WI38 (cell line): ENCODE measurements around the gene ZBTB45.

Source experiments
- H3K4me3 ChIP-seq: 2 replicates; pipeline ENCODE4 v1.5.1; 2011; ENCODE audit warnings: low read depth, mild to moderate bottlenecking, control low read depth, low read length
- TF ChIP-seq, protein P1 (sequence below): IDR thresholded peaks from 2 replicates; pipeline ENCODE4 v1.5.1; 2012; ENCODE audit warnings: low read depth, mild to moderate bottlenecking, control low read depth, low read length

The ZBTB45 gene

DNA sequence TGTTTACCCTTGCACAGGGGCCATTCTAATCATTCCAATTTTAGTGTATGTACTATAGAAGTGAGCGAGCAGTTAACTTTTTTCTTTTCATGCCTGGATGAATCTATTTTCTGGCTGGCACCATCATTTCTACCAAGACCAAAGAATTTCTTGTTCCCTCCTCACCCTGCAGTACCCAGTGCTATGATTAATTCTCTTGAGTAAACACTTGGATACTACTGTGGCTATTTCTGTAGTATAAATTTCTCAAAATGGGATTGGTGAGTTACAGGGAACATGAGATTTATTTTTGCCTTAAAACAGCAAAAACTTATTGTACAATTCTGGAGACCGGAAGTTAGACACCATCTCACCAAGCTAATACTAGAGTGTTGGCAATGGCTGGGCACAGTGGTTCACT is 35.8 kb downstream of the ZBTB45 start:
- TF ChIP-seq, protein P1, sequence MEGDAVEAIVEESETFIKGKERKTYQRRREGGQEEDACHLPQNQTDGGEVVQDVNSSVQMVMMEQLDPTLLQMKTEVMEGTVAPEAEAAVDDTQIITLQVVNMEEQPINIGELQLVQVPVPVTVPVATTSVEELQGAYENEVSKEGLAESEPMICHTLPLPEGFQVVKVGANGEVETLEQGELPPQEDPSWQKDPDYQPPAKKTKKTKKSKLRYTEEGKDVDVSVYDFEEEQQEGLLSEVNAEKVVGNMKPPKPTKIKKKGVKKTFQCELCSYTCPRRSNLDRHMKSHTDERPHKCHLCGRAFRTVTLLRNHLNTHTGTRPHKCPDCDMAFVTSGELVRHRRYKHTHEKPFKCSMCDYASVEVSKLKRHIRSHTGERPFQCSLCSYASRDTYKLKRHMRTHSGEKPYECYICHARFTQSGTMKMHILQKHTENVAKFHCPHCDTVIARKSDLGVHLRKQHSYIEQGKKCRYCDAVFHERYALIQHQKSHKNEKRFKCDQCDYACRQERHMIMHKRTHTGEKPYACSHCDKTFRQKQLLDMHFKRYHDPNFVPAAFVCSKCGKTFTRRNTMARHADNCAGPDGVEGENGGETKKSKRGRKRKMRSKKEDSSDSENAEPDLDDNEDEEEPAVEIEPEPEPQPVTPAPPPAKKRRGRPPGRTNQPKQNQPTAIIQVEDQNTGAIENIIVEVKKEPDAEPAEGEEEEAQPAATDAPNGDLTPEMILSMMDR: no peak
- no peak overlapping the region for H3K4me3 ChIP-seq

DNA sequence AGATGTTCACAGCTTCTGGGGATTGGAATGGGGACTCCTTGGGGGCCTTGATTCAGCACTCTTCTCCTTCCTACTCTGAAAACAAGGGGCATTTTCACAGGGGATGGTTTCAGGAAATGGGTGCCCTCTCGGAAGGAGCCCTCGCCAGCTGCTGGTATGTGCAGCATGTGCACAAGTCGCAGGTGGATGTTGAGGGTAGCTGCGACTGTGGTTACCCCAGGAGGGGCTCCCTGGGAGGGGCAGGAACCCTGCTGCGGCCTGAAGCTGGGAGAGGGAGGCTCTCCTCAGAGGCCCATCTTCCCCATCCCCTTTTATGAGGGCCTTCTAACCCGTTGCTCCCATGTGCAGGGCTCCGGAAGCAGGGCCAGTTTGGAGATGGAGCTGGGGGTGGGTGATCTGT is 37.2 kb downstream of the ZBTB45 start:
- TF ChIP-seq, protein P1: no peak
- H3K4me3 ChIP-seq: no peak overlapping the region

DNA sequence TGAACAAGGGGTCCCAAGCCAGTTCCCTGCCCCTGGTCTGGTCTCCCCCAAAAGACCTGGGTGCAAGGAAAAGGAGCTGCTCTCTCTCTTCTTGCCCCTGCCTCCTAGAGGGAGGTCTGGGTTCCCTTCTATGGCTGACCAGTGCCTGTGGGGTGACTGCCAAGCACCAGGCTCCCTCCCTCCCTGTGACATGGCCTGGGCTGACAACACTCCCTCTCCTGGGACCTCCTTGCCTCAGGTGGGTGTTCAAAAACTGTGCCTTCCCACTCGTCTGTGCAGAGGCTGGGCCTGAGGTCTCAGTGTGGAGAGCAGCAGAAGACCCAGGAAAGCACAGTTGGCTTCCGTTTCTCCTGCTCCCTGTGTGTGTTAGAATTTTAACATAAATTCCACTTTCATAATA is 38.8 kb downstream of the ZBTB45 start:
- no peak overlapping the region for H3K4me3 ChIP-seq
- TF ChIP-seq, protein P1: no peak

DNA sequence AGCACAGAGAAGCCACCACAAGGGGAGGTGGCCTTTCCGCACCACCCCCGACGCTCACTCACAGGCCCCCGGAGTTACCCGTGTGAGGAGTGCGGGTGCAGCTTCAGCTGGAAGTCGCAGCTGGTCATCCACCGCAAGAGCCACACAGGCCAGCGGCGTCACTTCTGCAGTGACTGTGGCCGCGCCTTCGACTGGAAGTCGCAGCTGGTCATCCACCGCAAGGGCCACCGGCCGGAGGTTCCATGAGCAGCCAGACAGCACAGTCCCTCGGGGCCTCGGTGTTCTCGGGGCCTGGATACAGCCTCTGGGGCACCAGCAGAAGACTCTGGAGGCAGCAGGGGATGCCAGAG is 39.2 kb downstream of the ZBTB45 start:
- TF ChIP-seq, protein P1: no peak
- H3K4me3 ChIP-seq: no peak overlapping the region

DNA sequence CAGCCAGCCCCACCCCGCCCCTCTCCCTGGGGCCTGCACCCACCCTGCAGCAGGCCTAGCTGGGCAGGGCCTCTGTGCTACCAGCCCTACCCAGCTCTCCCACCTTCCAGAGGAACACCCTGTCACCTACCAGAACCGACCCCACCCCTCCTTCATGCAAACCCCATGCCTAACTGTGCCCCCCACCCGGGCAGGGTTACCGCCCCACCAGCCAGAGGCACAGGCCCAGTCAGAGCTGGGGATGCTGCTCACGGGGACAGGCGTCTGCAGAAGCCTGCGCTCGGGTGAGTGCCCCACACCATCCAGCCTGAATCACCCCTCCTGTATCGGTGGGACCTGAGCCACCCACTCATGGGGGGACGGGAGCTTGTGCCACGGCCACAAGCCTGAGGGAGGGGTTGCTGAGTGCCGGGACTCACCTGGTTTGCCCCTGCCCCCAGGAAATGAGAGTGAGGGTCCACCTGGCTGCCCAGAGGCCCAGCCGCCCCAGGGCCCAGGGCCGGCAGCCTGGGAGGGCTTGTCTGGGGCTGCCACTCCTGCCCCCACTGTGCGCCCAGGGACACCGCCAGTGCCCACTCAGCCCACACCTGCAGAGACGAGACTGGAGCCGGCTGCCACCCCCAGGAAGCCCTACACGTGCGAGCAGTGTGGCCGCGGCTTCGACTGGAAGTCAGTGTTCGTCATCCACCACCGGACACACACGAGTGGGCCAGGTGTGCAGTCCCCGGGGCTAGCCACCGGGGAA is 39.7 kb downstream of the ZBTB45 start:
- TF ChIP-seq, protein P1: no peak
- no peak overlapping the region for H3K4me3 ChIP-seq

DNA sequence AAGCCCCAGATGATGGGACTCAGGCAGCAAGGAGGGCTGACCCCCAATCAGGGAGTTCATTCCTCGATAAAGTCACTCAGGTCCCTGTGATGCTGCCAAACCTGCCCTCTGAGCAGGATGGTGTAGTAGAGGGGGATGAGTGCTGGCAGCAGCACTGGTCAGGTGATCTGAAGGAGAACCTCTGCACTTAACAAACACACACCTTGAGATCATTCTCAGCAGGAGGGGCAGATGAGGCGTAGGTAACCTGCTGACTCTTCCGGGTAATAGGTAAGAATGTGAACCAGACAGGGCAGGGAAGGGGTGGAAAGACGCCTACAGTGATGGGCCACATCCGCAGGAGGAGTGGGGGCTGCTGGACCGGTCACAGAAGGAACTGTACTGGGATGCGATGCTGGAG is 40.3 kb downstream of the ZBTB45 start:
- TF ChIP-seq, protein P1: no peak
- H3K4me3 ChIP-seq: no peak overlapping the region

DNA sequence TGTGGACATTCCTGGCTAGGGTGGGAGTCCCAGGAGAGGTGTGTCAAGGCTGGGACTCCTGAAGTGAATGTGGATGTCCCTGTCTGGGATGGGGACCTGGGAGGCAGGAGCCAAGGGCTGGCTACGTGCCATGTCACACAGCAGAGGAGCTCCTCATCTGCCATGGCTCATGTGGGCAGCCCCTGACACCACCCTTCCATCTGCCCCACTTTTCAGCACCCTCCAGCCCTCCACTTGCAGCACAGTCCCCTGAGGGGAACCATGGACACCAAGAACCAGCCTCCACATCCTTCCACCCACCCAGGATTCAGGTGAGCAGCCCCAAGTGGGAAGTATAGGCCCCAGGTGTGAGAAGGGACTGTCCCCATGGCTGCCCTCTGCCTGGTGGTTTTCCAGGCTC is 41.7 kb downstream of the ZBTB45 start:
- H3K4me3 ChIP-seq: no peak overlapping the region
- TF ChIP-seq, protein P1: no peak
